ENCODE results near the gene PROM1. TPM values are rescaled to one million over a fixed set of nuclear protein-coding genes. Genes with fewer than 3 reads are reported as not detected.

Gene PROM1
- total RNA-seq, 1 donor from 2014 or later: 7.2 TPM

DNA sequence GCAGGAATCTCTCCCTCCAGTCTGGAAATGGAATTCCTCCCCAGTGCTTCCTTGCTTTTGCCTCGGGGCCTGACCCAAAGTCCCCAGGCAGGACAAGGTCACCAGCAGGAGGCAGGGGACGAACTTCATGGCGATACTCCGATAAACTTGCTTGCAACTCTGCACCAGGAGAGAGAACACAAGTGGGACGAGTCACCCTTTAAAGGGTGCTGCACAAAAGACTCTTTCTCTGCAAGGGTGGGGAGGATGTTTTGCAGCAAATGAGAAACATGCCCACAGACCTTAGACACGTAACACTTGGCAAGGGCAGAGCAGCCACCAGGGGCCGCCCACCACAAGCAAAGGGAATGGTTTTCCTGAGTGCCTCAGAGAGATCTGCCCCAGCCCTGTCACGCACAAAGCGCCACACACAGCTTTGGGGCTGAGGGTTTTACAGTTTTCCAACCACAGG lies 120.8 kb downstream of the PROM1 start, which contains the start of gene FGFBP2:
Gene FGFBP2, minus strand, starts transcription at position 175 of the 451 bp plus-strand sequence. Its CDS starts 46 bp downstream, at position 129.
- no peaks in the 10 kb centered on the region for H3K27me3 ChIP-seq
- DNase-seq (ENCODE audit: low spot score in 2 of 2): no peak
- TF ChIP-seq CTCF (IDR thresholded peaks at IDR 0.05): peak in 2 of 3 experiments; percentile 14 to 32
- H3K36me3 ChIP-seq: no peaks in the 10 kb centered on the region
- intact Hi-C loops (cut with DNase I): no loop called here
- no peaks in the 10 kb centered on the region for H3K9me3 ChIP-seq
- H3K27ac ChIP-seq: no peak within 1 kb of the TSS
- H3K4me3 ChIP-seq: no peak within 1 kb of the TSS
- H3K4me1 ChIP-seq: no peaks in the 10 kb centered on the region

GRCh38 chr4:15961781-15962510 lies 121.9 kb downstream of the PROM1 start:
- intact Hi-C loops (cut with DNase I): no loop called here
- DNase-seq (ENCODE audit: low spot score in 2 of 2): no peak

GRCh38 chr4:15958562-15958961 lies 125.3 kb downstream of the PROM1 start:
- Histone ChIP-seq H3K27ac (no peak overlapping the region), H3K4me3 (no peak overlapping the region), H3K9me3 (no peaks in the 10 kb centered on the region), H3K27me3 (no peaks in the 10 kb centered on the region), H3K36me3 (no peaks in the 10 kb centered on the region), H3K4me1 (no peaks in the 10 kb centered on the region)
- intact Hi-C loops (cut with DNase I): loop anchor here (5.0 kb wide), 1 partner anchor 231 kb away; no protein-coding TSS in a partner anchor
- TF ChIP-seq CTCF (IDR thresholded peaks at IDR 0.05): no peak
- DNase-seq (ENCODE audit: low spot score in 2 of 2): no peak

More at GRCh38 chr4:15961781-15962510, 121.9 kb downstream of the PROM1 start:
- no peak for TF ChIP-seq CTCF (IDR thresholded peaks at IDR 0.05)
- H3K27me3 ChIP-seq: no peaks in the 10 kb centered on the region
- H3K36me3 ChIP-seq: no peaks in the 10 kb centered on the region
- no peak overlapping the region for H3K4me3 ChIP-seq
- no peaks in the 10 kb centered on the region for H3K4me1 ChIP-seq
- no peak overlapping the region for H3K27ac ChIP-seq
- H3K9me3 ChIP-seq: no peaks in the 10 kb centered on the region

DNA sequence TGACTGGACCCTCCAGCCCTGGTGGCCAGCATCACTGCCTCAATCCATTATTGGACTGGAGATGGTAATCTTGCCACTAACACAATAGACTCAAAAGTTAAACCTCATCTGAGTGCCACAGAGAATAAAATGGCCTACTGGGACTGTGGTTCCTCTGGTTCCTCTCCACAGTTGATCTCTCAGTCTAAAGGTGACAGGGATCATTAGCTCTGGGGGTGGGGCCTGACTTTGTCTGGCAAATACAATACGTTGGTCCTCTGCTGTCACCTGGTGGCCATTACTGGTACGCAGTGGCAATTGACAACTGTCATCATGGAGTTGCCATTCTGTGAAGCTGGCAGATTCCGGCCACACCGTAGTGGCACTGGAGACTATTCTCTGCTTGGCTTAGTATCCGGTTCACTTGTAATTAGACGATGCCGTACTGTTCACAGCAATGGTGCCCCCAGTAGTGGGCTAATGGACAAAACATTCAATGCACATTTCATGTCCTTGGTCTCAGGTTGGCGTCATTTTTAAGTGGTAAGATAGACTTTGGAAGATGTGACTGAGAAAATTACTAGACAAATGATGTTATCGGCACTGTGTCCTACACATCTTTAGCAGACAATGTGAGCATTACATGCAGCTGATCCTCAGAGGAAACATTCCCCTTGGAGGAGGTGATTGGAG lies 127.5 kb downstream of the PROM1 start:
- intact Hi-C loops (cut with DNase I): loop anchor here (1.0 to 5.0 kb wide), 4 partner anchors 74 to 478 kb away; no protein-coding TSS in a partner anchor
- no peaks in the 10 kb centered on the region for H3K36me3 ChIP-seq
- no peaks in the 10 kb centered on the region for H3K4me1 ChIP-seq
- no peaks in the 10 kb centered on the region for H3K9me3 ChIP-seq
- peak; percentile 36 to 86 for DNase-seq (ENCODE audit: low spot score in 2 of 2)
- H3K4me3 ChIP-seq: no peak overlapping the region
- H3K27ac ChIP-seq: no peak overlapping the region
- no peaks in the 10 kb centered on the region for H3K27me3 ChIP-seq
- peak; percentile 73 to 87 (median 86) for TF ChIP-seq CTCF (IDR thresholded peaks at IDR 0.05)

- Histone ChIP-seq H3K4me1 (no peaks in the 10 kb centered on the region), H3K4me3 (no peak overlapping the region), H3K36me3 (no peaks in the 10 kb centered on the region), H3K9me3 (no peaks in the 10 kb centered on the region), H3K27ac (no peak overlapping the region), H3K27me3 (no peaks in the 10 kb centered on the region)
- TF ChIP-seq CTCF (IDR thresholded peaks at IDR 0.05): no peak
- DNase-seq (ENCODE audit: low spot score in 2 of 2): no peak
- intact Hi-C loops (cut with DNase I): loop anchor here (1.0 to 5.0 kb wide), 4 partner anchors 73 to 477 kb away; no protein-coding TSS in a partner anchor
Observed at GRCh38 chr4:15955670-15956069, 128.2 kb downstream of the PROM1 start.

Data from ascending aorta (tissue), 2 donors.